CD4-positive, alpha-beta T cell treated with Interleukin-17A for 1 hour (primary cell): Measurements from ENCODE around the gene SENP7.

ENCODE experiments used
- DNase-seq: peaks from one replicate; pipeline ENCODE4 v3.0.0-alpha.2; 2020

Gene SENP7

GRCh38 chr3:101423984-101424888, 88.8 kb downstream of the SENP7 start:
- no peak for DNase-seq

- no peak for DNase-seq
Measured at GRCh38 chr3:101418851-101419250, 94.2 kb downstream of the SENP7 start.

GRCh38 chr3:101414121-101414520, 98.9 kb downstream of the SENP7 start:
- DNase-seq = no peak

- DNase-seq = no peak
Measured at GRCh38 chr3:101413656-101414055, 99.4 kb downstream of the SENP7 start.

GRCh38 chr3:101391413-101391950, 121.5 kb downstream of the SENP7 start:
- DNase-seq = no peak

- no peak for DNase-seq
Measured at GRCh38 chr3:101388706-101389105, 124.3 kb downstream of the SENP7 start.

- no peak for DNase-seq
Measured at GRCh38 chr3:101387351-101387750, 125.7 kb downstream of the SENP7 start.

GRCh38 chr3:101384426-101384825, 128.6 kb downstream of the SENP7 start:
- no peak for DNase-seq

GRCh38 chr3:101383656-101384055, 129.4 kb downstream of the SENP7 start:
- DNase-seq = no peak

GRCh38 chr3:101383156-101383575, 129.8 kb downstream of the SENP7 start:
- DNase-seq = no peak

- DNase-seq = peak; percentile 57
Measured at GRCh38 chr3:101381809-101382208, 131.2 kb downstream of the SENP7 start.

- peak; percentile 49 for DNase-seq
Measured at GRCh38 chr3:101379658-101380376, 133.2 kb downstream of the SENP7 start.

- no peak for DNase-seq
Measured at GRCh38 chr3:101377796-101378195, 135.2 kb downstream of the SENP7 start.

- no peak for DNase-seq
Measured at GRCh38 chr3:101377209-101377608, 135.8 kb downstream of the SENP7 start.

GRCh38 chr3:101375586-101375985, 137.4 kb downstream of the SENP7 start:
- no peak for DNase-seq

GRCh38 chr3:101362406-101362805, 150.6 kb downstream of the SENP7 start:
- DNase-seq = no peak

- DNase-seq = no peak
Measured at GRCh38 chr3:101351829-101352228, 161.2 kb downstream of the SENP7 start.

- no peak for DNase-seq
Measured at GRCh38 chr3:101340591-101340990, 172.4 kb downstream of the SENP7 start.

- DNase-seq = no peak
Measured at GRCh38 chr3:101333883-101334282, 179.1 kb downstream of the SENP7 start.

GRCh38 chr3:101329016-101329673, 183.9 kb downstream of the SENP7 start:
- no peak for DNase-seq

GRCh38 chr3:101325393-101326134, 187.4 kb downstream of the SENP7 start:
- DNase-seq = no peak

- DNase-seq = no peak
Measured at GRCh38 chr3:101320475-101320874, 192.5 kb downstream of the SENP7 start, which contains the start of gene IMPG2. Gene IMPG2 (minus strand): TSS chr3:101320575. CDS start chr3:101320372, 203 bp downstream.
